GDM1 (cell line): ENCODE results near the gene TAAR6.
"Not testable (repeated sequence)": the region's sequence is repeated elsewhere in the genome, so short reads cannot be mapped to it uniquely, and the experiment has no call there.

Experiments used
- DNase-seq: peaks from one replicate; lab custom pipeline; 2025; lab: John Stamatoyannopoulos, UW

TAAR6 gene, protein sequence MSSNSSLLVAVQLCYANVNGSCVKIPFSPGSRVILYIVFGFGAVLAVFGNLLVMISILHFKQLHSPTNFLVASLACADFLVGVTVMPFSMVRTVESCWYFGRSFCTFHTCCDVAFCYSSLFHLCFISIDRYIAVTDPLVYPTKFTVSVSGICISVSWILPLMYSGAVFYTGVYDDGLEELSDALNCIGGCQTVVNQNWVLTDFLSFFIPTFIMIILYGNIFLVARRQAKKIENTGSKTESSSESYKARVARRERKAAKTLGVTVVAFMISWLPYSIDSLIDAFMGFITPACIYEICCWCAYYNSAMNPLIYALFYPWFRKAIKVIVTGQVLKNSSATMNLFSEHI

DNA sequence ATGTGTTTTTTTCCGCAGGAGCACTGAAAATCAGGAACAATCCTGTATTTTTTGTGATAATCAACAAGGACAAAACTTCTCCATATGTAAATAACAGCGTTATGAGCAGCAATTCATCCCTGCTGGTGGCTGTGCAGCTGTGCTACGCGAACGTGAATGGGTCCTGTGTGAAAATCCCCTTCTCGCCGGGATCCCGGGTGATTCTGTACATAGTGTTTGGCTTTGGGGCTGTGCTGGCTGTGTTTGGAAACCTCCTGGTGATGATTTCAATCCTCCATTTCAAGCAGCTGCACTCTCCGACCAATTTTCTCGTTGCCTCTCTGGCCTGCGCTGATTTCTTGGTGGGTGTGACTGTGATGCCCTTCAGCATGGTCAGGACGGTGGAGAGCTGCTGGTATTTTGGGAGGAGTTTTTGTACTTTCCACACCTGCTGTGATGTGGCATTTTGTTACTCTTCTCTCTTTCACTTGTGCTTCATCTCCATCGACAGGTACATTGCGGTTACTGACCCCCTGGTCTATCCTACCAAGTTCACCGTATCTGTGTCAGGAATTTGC lies at the start of gene TAAR6:
TAAR6 (plus strand) TSS at position 102 of the 557 bp plus-strand sequence; CDS start at position 102, 0 bp downstream.
- DNase-seq = no peak

DNA sequence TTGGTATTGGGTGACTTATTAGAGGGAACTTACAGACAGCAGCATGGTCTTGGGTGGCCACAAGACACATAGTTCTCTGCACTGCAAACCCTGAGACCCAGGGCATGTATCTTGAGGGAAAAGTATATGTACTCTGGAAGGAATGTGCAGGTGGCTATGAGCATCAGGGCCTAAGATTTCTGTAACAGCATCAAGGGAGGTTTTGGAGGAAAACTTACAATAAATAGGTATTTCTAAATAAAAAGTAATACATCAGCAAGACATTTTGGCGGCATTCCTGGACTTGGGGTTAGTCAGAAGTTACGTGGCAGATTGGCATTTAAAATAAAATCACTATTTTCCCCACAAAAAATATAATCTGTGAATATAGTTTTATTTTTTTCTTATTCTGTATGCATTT lies 49.2 kb upstream of the TAAR6 start:
- DNase-seq = no peak

DNA sequence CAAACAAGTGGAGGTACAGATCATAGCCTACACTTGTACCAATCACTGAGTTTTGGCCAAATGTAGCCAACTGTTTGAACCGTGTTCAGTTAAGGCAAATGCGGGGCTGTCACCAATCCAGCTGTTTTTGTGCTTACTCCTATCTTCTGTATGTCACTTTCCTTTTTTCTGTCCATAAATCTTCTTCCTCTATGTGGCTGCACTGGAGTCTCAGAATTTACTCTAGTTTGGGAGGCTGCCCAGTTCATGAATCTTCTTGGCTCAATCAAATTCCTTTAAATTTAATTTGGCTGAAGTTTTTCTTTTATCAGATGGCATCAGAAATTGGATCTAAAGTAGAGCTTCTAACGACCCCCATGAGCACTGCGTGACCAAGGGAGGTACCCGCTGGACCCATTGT lies 45.5 kb upstream of the TAAR6 start:
- DNase-seq = no peak

DNA sequence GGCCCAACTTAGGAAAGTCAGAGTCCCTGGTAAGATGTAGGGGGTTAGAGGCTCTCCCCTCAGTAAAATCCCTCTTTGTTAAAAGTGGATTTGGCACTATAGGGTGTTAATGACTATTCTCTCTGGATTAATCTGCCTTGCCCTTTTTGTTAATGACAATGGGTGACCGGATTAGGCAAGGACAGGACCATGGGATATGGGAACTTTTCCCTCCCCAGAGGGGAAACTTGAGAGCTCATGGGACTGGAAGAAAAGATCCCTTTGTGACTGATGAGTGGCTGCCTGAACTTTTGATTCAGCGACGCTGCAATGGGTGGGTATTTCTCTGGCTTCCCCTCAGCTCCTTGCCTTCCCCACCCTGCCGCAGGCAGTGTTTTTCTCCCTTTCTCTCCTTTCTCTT lies 44.3 kb upstream of the TAAR6 start:
- no peak for DNase-seq

DNA sequence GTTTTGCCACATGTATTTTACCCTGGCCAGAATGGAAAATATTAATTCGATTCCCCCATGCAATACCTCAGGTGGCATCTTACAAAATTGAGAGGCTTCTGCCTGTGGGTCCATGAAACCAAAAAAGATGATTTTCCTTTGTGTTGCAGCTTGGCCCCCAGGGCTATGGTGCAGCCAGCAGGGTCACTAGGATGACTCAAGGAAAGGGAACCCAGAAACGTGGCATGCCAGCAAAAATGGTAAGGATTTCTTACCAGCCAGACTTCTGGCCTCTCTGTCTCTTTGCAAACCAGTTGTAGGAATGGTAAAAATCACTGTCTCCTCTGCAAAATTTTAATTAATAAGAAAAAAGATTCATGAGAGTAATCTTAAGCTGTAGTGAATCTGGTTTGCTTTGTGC lies 43.7 kb upstream of the TAAR6 start:
- DNase-seq = no peak

DNA sequence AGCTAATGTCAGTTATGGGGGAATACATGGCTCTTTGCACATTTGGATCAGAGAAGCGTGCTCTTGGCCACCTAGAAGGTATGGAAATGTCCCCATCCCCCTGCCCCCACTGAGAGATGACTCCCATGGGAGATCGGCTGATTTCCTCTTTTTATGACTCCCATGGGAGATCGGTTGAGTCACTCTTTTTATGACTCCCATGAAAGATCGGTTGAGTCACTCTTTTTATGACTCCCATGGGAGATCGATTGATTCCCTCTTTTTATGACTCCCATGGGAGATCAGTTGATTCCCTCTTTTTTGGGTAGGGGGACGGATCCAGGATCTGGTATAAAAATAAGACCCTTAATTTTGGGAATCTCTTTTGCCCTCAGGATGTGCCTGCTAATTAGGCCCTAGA lies 42.3 kb upstream of the TAAR6 start:
- no peak for DNase-seq

DNA sequence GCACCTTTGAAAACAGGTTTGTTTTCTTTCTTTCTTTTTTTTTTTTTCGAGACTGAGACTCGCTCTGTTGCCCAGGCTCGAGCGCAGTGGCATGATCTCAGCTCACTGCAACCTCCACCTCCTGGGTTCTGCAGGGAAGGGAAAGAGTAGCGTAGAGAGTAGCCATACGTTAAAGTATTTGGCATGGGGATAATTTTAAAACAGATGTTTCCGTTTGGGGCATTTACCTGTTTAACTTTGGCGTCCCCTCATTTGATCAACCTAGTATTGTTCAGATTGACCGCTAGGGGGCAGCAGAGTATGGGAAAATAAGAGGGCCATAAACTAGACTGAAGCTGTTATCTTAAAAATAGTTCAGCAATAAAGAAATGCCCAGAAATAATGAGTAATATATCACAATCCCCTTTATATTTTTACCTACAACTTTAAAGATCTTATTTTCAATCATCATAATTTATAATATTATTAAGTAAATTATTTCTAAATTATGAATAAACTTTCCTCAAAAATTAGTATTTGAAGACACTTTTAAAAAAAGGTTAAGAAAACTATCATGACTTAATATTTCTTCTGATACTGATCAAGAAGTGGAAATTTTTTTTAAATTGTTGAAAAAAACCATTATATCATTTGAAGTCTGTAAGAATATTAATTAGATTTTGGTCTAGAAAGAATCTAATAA lies 39.7 kb upstream of the TAAR6 start:
- peak; percentile 21 for DNase-seq

DNA sequence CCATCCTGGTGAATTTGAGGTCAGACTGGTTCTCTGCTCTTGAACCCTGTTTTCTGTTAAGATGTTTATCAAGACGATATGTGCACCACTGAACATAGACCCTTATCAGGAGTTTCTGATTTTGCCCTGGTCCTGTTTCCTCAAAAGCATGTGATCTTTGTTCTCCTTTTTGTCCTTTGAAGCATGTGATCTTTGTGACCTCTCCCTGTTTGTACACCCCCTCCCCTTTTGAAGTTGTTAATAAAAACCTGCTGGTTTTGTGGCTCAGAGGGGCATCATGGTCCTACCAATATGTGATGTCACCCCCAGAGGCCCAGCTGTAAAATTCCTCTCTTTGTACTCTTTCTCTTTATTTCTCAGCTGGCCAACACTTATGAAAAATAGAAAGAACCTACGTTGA lies 35.6 kb upstream of the TAAR6 start:
- not testable (repeated sequence) for DNase-seq

DNA sequence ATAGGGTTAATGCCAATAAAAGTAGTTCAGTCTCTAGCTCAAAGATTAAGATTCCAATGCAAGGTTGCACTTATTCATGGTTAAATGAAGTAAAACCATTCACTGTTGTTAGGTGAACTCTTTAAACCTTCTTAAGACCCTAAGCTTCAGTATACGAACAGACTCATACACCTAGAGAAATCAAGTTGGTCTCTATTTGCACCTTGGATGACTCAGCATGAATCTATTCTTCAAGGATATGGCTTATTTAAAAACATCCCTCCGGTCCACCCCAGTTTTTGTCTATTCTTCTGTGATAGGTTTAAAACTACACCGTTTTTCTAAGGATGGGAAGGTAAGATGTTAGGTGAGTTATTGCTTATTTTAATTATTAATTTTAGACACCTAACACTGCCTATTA lies 33.0 kb upstream of the TAAR6 start:
- no peak for DNase-seq

DNA sequence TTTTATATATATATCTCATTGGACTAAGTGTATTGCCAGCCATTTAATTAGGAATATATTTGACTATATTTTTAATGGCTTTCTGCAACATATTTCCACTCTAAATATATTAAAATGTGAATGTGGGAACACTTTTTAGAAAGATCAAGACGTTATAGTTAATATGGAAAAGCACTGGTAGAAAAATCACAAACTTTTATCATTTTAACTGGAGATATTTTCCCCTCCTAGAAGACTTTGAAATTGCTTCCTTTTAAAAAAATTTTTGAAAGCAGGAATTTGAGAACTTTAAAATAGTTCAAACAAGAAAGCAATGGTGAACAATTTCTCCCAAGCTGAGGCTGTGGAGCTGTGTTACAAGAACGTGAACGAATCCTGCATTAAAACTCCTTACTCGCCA lies 32.1 kb upstream of the TAAR6 start, which contains the start of gene TAAR9:
TAAR9 (plus strand) TSS at position 301 of the 400 bp plus-strand sequence; CDS start at position 314, 13 bp downstream.
- no peak for DNase-seq

DNA sequence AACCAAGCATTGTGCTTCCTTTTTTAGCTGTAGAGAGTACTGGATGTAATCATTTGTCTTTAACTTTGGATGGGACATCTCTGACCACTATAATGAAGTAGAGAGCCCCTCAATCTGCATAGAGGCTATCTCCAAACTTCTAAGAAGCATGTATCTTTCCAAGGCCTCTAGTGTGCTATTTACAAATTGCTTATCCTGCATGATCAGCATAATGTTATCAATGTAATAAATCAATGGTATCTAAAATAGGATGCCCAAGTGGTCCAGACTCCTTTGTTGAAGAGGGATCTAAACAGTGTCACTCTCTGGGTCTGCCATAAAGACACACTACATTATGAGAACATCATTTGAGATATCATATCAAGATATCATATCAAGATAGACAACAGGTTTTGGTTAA lies 25.3 kb upstream of the TAAR6 start:
- DNase-seq = no peak

DNA sequence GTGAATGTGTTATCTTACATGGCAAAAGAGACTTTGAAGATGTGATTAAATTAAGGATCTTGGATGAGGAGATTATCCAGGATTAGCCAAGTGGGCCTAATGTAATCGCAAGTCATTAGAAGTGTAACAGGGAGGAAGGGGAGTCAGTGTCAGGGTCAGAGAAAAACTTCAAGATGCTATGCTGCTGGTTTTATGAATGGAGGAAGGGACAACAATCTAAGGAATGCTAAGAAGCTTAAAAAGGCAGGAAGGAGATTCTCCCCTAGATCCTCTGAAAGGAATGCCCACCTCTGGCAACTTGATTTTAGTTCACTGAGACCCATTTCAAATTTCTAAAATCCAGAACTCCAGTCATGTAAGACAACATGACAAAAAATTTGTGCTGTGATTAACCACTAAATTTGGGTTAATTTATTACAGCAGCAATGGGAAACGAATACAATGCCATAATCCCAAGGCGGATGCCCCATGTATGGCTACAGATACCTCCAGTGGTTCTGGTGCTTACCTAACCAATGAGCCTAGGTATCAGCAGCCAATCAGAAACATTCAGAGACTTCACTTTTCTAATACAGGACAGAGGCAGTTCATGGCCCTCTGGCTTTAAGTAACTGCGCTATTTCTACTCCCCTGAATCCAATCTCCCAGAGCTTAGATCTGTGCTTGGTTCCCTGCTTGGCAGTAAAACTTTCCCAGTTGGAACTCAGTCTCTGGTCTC lies 21.2 kb upstream of the TAAR6 start:
- DNase-seq = no peak

DNA sequence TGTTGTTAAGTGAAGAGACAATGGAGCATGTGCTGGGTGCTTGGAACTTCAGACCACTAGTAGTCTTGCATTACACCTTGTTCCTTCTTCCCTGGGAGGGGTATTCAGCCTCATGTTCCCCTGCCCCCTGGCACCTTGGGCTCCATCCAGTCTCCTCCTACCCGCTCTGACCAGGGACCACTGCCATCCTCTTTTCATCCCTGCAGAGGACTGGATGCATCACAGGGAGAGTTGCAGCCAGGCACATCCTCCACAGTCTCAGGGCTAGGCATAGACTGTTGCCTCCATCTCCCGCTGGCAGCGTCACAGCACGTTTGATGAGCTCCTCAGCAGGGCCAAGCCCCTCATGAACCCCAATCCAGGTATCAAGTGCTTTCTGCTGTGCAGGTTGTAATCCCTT lies 18.9 kb upstream of the TAAR6 start:
- no peak for DNase-seq

DNA sequence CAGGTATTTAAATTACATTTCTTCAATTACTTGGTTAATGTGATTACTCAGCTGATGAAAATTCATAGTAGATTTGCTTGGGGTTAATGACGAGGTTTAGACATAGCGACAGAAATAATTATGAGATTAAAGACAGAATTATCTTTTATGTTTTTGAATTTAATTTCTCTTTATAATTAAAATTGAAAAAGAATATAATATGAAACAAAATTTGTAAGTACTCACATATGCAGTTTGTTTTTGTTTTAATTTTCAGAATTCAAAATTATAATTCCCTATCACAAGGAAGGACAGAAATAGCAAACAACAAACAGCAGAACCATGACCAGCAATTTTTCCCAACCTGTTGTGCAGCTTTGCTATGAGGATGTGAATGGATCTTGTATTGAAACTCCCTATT lies 17.8 kb upstream of the TAAR6 start, which contains the start of gene TAAR8:
TAAR8 (plus strand) TSS at position 301 of the 400 bp plus-strand sequence; CDS start at position 322, 21 bp downstream.
- no peak for DNase-seq

DNA sequence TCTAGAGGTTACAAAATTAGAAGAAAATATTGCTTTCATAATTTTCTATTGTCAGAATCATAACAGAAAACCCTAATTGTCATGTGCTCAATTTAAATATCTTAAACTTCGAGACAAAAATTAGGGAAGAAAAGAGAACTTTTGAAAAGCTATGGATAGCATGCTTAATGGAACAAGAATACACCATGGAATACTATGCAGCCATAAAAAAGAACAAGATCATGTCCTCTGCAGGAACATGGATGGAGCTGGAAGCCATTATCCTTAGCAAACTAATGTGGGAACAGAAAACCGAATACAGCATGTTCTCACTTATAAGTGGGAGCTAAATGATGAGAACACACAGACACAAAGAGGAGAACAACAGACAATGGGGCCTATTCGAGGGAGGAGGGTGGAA lies 10.0 kb upstream of the TAAR6 start:
- not testable (repeated sequence) for DNase-seq

DNA sequence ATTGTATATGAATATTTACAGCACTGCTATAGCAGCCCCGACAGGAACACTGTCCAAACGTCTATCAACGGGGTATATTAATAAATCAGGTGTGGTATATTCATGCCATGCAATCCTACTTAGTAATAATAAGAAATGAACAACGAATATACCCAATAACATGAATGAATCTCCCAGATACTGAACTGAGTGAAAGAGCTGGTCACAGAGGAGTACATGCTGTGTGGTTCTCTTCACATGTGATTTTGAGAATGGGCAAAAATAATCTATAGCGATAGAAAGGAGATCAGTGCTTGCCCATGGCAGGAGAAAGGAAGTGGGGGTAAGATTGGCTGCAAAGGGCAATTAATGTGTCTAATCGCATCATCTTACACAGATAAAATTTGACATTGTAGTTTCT lies 3.7 kb upstream of the TAAR6 start:
- DNase-seq = no peak

DNA sequence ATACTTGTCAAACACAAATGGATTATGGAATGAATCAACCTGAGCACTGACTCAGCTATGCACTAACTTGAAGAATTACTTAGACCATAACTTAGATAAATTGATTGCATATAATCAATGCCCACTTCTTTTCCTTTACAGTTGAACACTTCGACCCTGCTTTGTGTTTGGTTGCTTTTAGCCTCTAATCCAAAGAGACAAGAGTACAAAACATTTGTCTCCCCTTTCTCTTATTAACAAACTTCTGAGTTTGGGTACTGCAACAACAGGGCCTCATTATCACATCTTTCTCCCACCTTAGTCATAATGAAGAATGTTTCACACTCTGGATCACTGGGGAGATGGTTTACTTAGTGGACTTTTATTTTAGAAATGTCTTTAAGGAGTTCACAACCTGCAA lies 2.6 kb upstream of the TAAR6 start:
- no peak for DNase-seq

DNA sequence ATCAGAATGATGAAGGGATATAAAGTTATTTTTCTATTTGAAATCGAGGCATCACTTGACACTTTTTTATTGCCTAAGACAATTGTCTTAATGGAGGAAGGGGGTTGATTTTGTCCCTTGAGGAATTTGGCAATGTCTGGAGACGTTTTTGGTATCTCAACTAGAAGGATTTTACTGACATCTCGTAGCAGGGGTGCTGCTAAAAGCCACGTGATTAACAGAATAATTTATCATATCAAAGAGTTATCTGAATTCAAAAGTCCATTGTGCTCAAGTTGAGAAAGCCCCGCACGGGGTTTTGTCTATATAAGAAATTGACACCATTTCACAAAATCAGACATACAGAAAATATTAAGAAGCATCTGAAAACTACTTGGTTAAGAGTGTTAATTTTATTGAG lies 1.5 kb upstream of the TAAR6 start:
- DNase-seq = no peak

DNA sequence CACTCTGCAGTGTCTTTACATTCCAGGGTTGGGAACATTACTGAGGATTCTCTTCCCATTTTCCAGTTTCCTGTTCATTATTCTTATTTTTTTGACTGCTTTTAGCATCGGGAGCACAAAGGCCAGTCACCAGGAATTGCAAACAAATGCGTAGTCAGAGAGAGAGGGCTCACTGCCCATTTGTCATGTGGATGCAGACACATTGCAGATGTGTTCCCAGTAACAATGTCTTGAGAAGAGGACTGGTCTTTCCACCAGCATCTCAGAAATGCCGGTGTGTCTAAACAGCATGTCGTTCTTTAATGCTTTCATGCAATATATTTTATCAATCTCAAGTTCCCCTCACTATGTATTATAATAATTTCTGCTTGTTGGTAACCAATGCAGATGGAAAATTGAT lies 952 bp upstream of the TAAR6 start:
- DNase-seq = no peak

DNA sequence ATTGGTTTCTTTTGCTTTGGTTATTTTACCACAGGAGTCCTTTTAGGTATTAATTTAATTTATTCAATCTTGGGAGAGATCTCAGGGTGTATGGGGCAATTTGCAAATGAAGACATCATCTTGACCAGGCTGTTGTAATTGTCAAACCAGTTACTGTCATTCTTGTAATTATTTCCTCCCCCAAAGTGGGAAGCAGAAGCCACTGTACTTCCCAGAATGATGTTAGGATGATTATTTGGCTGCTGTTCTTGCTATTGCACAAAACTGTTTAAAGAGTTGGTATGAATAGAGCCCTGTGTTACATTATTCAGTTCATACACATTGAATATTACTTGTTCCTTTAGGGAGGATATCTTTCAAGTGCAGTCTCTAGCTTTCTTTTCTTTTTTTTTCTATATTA lies 1.7 kb downstream of the TAAR6 start:
- DNase-seq = no peak

DNA sequence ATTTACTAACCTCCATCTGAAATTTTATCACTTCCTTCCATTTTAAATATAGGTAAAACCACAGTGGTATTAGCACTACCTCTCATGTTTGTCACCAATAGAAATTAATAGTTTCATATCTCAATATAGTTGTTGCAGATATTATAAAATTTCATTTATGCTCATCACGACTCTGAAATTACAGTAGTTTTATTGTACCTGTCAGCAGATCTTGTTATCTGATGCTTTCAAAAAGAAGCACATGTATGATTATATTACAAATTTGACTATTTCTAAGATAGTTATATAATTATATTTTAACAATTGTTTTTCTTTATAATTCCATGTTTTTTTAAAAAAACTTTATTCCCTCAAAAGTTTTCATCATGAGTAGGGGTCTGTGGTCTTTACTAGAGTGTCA lies 14.6 kb downstream of the TAAR6 start:
- DNase-seq = no peak

DNA sequence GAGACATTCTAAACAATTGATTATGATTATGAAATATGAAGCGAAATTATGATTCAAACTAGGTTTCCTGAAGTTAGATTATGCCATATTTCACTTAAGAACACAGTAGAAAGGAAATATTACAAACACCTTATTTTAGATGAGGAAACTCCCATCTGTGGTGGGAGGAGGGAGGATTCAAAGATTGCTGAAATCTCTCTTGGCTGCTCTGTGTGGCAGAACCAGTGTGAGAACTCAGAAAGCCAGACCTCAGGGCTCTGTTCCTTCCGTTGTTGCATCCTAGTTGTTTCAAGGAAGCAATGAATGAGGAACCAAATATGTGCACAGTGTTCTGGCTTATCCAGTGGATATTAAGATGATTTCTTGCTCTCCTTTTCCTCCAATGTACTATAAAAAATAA lies 17.3 kb downstream of the TAAR6 start:
- DNase-seq = peak; percentile 11

DNA sequence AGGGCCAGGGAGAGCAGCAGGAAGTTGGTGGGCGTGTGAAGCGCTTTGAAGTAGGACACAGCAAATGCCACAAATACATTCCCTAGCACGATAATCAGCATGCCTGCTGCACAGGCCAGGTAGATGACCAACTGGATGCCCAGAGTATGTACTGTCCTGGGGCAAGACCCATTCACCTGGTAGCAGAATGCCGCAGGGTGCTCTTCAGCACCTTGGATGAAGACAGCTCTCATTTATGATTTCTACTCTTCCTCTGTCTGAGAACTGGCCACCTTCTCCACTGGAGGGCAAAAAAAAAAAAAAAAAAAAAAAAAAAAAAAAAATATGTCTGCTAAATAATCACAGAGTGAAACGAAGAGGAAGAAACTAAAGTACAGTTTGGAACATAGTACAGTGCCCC lies 19.3 kb downstream of the TAAR6 start, which contains the start of gene TAAR5:
TAAR5 (minus strand) TSS at position 288 of the 400 bp plus-strand sequence; CDS start at position 233, 55 bp downstream.
- no peak for DNase-seq
